Suprapubic skin (tissue), 3 donors: ENCODE results near the gene ENTPD2.

ENCODE experiments used
- POLR2A ChIP-seq, 2 donors: fragments of 450-650 bp; IDR thresholded peaks; one replicate each; pipeline ENCODE4 v1.6.1; 2017; ENCODE audit warnings: antibody characterized with exemption in 2 of 2, mild to moderate bottlenecking in 2 of 2, moderate library complexity in 2 of 2
- TF ChIP-seq, protein P1 (sequence below), 2 donors: fragments of 200-600 bp in 1 of 2; fragments of 450-650 bp in 1 of 2; sonication (generic) in 1 of 2; IDR thresholded peaks; one replicate each; pipeline ENCODE4 v1.5.1; 2016 to 2019; ENCODE audit warnings: antibody characterized with exemption in 2 of 2, mild to moderate bottlenecking in 1 of 2, moderate library complexity in 1 of 2

DNA sequence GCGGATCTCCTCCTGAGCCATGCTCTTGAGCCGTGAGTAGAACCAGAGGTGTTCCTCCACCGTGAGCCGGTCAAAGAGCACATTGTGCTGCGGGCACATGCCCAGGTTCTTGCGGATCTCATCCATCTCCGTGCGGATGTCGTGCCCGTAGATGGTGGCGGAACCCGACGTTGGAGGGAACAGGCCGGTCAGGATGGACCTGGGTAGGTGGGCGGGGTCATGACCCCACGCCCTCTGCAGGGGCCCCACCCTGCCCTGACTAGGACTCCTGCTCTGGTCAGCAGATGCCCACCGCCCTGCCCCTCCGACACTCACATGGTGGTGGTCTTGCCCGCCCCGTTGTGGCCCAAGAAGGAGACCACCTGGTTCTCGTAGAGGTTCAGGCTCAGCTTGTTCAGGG, 37.9 kb downstream of the ENTPD2 start:
- TF ChIP-seq, protein P1, sequence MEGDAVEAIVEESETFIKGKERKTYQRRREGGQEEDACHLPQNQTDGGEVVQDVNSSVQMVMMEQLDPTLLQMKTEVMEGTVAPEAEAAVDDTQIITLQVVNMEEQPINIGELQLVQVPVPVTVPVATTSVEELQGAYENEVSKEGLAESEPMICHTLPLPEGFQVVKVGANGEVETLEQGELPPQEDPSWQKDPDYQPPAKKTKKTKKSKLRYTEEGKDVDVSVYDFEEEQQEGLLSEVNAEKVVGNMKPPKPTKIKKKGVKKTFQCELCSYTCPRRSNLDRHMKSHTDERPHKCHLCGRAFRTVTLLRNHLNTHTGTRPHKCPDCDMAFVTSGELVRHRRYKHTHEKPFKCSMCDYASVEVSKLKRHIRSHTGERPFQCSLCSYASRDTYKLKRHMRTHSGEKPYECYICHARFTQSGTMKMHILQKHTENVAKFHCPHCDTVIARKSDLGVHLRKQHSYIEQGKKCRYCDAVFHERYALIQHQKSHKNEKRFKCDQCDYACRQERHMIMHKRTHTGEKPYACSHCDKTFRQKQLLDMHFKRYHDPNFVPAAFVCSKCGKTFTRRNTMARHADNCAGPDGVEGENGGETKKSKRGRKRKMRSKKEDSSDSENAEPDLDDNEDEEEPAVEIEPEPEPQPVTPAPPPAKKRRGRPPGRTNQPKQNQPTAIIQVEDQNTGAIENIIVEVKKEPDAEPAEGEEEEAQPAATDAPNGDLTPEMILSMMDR (IDR thresholded peaks at IDR 0.05), result no peak
- no peak for TF ChIP-seq POLR2A (IDR thresholded peaks at IDR 0.05)
